Stimulated activated CD4-positive, alpha-beta T cell treated with anti-CD3 and anti-CD28 coated beads, TNF-alpha, amount 100 ng/mL, for 48 hours (primary cell): ENCODE data around the gene ELAVL2.

ENCODE experiments used
- DNase-seq, 3 donors: peaks; one replicate each; pipeline ENCODE4 v3.0.0-alpha.2; 2020; ENCODE audit warnings: low read depth in 3 of 3

Gene ELAVL2

DNA sequence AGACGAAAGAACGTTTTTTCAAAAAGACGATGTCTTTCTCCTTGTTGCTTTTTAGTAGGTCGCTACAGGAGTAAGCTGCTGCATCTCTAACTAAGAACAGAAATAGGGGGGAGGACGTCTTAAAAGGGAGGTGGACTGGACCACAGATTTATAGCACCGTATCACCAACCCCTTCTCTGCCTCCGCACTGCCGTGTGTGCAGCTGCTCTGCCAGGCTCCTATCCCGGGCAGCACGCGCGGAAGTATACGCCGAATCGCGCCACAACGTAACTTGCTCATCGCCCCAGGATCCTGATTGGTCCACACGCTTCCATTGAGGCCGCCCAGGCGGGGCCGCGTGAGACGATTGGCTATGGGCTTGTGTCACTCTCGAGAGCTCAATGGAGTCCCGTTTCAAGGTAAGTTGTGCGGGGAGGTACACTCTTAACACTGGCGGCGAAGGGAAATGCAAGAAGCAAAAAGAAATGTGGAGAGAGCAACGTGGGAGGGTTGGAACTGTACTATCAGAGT, at the start of gene ELAVL2:
ELAVL2 (minus strand) TSS at position 121 of the 510 bp plus-strand sequence. CDS start 64,006 bp downstream, outside the sequence.
- DNase-seq = peak in 1 of 3 donors; percentile 21

- DNase-seq = no peak
Measured at GRCh38 chr9:23858234-23858633, 32.2 kb upstream of the ELAVL2 start.

DNA sequence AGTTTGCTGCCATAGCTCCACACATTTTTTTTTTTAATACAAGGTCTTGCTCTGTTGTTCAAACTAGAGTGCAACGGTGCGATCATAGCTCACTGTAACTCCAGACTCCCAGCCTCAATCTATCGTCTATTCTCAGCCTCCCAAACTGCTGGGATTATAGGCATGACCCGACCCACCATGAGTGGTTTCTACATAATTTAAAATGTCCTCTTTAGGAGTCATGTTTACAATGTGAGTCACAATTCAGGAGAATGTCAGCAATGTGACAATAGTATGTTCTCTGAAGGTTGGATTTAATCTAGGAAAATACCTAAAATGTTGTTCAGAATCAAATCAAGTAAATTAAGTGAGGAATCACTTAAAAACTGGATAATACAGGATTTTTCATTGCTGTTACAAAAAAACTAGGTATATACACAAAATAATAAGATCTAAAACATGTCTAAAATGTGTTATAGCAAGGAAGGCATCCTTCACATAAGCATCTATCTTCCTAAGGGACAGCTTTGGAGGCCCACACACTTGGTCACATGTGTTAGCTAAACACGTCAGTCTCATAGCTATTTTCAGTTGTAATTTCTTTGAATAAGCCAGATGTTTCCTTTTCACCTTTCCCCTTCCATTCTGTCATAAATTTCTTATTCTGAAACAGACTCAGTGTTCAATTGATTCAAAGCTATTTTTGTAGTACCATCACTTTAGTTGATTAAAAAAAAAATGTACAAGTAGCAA, 30.0 kb upstream of the ELAVL2 start:
- DNase-seq = no peak

DNA sequence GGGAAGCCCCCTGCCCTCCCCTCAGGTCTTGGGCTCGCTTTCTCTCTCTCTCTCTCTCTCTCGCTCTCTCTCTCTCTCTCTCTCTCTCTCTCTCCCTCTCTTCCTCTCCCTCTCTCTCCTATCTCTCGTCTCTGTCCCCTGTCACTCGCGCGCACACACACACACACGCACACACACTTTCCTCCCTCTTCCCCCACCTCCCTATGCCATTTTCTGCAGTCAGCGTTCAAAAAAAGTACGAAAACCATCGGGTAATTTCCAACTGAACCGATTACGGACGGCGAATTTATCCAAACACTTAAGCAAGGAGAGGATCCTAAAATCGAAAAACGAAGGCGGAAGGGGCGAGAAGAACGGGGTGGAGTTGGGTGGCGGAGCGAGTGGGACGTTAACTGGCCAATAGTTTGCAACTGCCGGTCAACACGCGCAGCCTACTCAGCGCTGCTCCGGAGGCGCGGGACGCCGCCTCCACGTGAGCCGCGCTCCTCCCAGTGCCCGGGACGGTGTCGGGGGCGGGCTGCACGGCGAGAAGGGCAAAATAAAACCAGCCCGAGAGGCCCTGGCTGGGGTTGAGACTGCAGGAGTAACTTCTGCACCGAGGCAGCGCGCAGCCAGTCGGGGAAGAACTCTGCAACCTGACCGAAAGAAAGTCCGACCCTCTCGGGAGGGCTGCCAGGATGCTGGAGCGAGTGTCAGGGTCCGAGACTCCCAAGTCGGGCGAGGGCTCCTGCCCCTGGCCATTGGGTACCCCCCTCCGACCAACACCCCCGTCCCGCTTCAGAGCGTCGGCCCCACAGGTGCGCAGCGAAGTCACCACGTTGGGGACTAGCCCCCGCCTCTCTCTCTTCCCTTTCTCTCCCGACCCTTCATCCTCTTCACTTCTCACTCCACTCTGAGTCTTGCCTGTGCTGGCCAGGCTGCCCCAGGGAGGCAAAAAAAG, 24.9 kb upstream of the ELAVL2 start:
- no peak for DNase-seq

- DNase-seq = no peak
Measured at GRCh38 chr9:23850242-23850689, 24.2 kb upstream of the ELAVL2 start.

DNA sequence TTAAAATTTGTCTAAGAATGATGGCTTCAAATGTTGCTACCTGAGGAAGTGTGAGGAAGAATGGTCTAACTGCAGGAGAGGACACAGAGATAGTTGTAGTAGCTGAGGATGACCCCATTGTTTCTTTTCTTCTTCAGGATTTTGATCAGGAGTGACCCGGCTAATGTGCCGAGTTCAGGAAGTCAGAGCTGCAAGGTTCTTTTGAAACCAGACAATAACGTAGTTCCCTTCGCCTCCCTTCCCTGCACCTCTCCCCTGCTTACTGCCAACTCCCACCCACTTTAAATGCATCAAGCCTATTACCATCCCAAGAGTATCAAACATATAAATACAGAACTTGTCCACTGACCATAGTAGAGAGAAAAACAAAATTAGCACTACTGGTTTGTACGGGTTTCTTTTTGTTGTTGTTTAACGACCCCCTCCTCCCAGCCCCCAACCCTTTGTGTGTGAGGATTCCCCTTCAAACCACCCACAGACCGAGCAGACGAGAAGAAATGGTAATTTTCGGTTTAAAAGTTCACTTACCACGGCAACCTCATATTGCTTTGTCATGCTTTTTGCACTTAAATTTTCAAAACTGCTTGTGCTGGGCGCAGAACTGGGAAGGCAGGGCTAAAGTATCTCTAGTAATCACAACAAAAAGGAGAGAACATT, 23.5 kb upstream of the ELAVL2 start:
- no peak for DNase-seq

- DNase-seq = no peak
Measured at GRCh38 chr9:23842565-23843129, 16.6 kb upstream of the ELAVL2 start.

- DNase-seq = no peak
Measured at GRCh38 chr9:23841304-23841703, 15.3 kb upstream of the ELAVL2 start.

DNA sequence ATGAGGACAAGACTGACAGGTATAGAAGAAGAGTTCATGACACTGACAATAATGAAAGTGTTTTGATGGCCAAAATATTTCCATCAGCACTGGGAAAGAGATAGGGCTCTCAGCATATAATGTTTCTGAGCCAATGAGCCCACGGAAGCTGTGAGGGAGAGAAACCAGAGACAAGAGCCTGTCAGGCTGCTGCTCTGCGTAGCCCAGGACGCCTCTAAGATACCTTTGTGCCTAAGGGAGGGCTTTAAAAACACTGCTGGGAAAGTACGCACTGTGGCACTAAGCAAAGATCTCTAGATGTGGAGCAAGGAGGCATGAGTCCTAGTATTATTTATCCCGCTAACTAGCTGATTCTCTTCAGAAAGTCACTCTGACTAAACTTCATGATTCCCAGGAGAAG, 11.0 kb upstream of the ELAVL2 start:
- DNase-seq = no peak

DNA sequence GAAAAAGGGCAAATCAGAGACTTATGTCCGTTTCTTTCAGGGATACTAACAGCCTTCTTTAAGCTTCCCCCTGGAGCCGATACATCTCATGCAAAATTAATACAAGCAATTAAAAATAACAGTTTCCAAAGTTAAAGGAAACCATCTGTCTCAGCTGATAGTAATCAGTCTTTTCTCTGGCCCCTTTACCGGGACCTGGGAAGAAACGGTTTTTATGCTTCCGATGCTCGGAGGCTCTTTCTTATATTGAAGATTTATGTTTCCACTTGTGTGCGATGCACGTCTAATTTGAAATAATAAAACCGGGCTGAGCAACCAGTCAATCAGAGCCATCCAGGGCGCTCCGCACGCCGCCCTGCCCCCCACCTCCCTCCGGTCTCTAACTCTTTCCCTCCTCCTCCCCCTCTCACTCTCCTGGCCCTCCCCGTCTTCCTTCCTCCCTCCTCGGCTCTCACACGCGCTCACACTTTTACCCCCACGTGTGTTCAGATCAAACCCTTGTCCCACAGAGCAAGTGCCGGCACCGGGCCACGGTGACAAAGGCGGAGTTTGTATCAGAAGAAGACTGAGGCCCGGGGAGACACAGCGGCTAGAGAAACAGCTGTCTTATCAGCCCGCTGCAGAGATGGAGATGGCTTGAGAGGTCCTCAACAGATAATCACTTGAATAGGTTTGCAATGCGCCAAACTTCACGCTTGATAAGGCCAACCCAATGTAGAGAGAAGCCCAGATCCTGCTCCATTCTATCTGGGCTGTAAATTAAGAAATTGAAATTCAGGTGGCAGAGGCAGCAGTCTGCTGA, 5.1 kb upstream of the ELAVL2 start:
- DNase-seq = no peak

GRCh38 chr9:23830476-23830805, 4.4 kb upstream of the ELAVL2 start:
- DNase-seq = no peak

DNA sequence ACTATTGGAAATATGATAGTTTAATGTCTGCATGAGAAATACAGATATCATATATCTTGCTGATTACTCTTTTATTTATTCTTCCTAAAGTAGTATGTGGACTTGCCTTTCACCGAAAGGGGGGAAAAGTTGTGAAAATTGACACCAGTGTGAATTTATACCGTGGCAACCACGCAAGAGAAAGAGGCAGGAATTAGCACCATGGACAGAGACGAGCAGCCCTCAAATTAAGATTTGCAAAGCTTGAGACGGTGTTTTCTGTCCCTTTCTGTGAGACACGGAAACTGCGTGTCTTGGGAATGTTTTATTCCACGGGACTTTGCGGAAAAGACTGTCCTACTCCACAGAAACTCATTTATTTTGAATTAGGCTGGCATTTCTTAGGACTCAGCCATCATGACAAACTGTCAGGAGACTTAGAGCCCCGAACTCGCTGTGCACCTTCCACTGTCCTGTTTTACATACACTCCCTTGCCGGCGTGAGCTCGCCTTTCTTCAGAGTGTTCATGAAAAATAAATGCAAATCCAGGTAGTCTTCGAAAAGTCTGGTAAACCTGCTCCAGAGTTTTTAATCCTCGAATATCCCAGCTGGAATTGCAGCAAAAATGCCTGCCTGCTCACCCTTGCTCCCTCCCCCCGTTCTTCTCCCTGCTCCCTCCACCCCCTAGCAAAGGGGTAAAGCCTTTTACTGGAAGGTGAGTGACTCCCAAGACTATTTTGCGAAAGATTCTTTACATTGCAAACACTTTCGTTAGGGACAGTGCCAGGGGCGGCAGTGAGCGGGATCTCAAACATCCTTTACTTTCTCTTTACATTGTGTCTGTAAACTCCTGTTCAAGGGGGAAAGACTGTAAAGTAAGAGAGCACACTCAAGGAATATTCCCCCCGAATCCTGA, 3.8 kb upstream of the ELAVL2 start:
- no peak for DNase-seq

DNA sequence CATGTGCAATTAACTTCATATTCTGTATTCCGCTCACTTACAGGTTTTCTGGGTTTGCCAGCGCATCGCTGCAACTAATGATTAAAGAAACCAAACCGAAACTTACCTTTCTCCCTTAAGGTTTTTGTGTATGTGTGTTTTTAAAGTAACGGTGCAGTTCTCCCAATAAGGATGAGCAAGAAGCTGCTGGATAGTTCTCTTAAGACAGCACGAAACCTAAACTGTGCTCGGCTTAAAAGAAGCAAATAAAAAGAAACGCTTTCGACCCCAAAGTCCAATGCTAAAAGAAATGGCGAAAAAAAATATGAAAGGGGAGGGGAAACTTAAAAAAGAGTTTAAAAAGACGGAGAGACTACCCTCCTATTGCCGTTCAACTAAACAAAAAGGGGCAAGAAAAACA, 340 bp downstream of the ELAVL2 start:
- no peak for DNase-seq

DNA sequence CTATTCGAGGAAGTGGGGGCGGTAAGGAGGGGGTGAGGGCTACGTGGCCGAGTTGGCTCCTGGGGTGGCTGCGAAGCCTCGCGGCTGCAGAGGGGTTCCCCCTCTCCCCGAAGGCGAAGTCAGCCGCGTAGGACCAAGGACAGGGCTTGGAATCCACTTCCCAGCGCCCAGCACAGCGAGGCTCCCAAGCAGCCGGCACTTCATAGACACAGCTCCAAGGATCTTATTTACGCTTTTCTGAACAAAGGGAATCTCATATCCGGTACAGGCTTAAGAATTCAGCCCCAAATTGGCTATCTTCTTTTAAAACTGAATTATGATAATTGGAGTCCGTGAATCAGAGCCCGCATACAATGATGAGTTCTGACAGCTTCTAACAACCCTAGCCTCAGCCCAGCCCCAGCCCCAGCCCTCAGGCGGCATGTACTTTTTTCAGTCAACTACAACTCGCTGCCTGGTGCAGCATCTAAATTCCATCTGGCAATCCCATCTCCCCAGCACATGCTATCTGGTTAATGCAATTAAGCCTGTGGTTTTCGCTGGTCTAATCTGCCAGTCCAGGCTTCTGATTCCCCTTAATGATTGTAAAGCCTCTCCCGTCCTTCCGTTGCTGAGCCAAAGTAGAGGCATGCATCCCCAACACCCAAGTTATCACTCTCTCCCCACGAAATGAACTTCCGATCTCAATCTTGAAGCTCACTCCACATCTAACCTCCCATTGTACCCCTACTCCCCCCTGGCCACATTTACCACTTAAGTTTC, 1.0 kb downstream of the ELAVL2 start:
- no peak for DNase-seq

- DNase-seq = no peak
Measured at GRCh38 chr9:23823986-23824829, 1.8 kb downstream of the ELAVL2 start.

DNA sequence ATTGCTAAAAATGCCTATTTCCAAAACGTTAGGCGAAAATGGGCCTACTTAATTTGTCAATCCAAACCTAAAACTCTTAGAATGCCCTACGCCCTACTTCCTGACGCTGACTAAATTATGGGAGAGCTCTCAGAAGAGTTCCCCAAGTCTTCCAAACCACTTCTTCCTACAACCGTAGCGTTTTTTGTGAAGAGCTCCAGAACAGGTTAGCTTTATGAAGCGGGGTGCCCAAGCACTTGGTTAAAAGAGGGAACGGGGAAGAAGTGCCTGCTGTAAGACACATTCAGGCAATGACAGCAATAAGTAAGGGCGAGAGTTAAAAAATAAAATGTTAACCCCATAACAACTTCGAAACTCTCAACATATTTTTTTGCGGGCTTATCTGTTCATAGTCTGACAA, 2.8 kb downstream of the ELAVL2 start:
- DNase-seq = no peak

DNA sequence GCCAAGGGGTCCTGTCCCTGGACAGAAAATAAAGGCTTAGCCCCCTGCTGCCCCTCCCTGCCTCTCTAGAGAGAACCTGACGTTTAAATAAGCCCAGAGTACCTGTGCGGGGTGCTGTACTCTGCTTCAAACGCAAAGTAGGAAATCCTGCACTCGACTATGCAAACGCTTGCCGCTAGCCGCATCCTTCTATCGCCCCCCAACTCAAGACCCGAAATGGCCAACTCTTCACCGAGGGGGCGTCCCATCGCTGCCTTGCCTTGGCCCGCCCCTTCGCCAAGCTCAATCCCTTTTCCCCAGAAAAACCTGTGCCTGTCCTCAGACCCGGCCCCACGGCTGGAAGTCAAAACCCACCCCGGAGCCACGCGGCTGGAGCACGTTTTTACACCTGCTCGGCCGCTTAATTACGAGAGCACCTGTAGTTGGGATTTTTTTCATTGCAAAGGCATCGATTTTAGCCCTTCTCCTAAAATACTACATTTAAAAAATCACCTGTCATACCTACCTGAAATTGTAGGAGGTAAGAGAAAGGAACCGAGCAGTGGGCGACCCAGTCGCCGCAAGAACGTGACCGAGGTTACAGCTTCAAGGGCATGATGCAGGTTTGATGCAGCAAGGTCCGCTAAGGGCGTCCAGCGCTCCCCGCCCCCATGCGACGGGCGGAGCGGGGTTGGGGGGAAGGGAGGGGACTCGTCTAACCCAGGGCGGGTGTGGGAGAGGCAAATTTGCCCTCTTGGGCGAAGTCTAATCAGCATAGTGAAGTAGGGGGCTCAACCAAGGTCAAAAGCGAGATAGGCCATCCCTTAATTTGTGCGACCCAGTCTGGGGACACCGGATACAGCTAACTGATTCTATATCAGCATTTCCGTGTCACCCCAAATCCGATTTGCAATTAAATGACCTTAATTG, 3.5 kb downstream of the ELAVL2 start:
- DNase-seq = no peak
